ENCODE results near the gene FAP. TPM values are rescaled to one million over a fixed set of nuclear protein-coding genes. Genes with fewer than 3 reads are reported as not detected.

The FAP gene
- total RNA-seq, 2 donors from 2014 or later, result 2.3 to 4.2 TPM

- H3K36me3 ChIP-seq (replicated peaks in 1 of 2; ENCODE audit: insufficient read depth in 1 of 2, low read depth in 2 of 2), result no peaks in the 10 kb centered on the region
- 78 to 85% methylated on average over 2 of the region's 2 CpGs for WGBS, 2 donors
- no peaks in the 10 kb centered on the region for H3K9me3 ChIP-seq
- intact Hi-C loops (cut with DNase I), result no loop called here
- DNase-seq (no peak), ATAC-seq (no peak)
- no peaks in the 10 kb centered on the region for H3K27me3 ChIP-seq
- no peak overlapping the region for H3K27ac ChIP-seq
- H3K4me3 ChIP-seq, result no peak overlapping the region
- TF ChIP-seq POLR2A (IDR thresholded peaks at IDR 0.05), result no peak
- TF ChIP-seq, protein P1, sequence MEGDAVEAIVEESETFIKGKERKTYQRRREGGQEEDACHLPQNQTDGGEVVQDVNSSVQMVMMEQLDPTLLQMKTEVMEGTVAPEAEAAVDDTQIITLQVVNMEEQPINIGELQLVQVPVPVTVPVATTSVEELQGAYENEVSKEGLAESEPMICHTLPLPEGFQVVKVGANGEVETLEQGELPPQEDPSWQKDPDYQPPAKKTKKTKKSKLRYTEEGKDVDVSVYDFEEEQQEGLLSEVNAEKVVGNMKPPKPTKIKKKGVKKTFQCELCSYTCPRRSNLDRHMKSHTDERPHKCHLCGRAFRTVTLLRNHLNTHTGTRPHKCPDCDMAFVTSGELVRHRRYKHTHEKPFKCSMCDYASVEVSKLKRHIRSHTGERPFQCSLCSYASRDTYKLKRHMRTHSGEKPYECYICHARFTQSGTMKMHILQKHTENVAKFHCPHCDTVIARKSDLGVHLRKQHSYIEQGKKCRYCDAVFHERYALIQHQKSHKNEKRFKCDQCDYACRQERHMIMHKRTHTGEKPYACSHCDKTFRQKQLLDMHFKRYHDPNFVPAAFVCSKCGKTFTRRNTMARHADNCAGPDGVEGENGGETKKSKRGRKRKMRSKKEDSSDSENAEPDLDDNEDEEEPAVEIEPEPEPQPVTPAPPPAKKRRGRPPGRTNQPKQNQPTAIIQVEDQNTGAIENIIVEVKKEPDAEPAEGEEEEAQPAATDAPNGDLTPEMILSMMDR (IDR thresholded peaks at IDR 0.05), result no peak
- H3K4me1 ChIP-seq, result no peaks in the 10 kb centered on the region
Observed at GRCh38 chr2:162256591-162256991, 13.3 kb upstream of the FAP start.

DNA sequence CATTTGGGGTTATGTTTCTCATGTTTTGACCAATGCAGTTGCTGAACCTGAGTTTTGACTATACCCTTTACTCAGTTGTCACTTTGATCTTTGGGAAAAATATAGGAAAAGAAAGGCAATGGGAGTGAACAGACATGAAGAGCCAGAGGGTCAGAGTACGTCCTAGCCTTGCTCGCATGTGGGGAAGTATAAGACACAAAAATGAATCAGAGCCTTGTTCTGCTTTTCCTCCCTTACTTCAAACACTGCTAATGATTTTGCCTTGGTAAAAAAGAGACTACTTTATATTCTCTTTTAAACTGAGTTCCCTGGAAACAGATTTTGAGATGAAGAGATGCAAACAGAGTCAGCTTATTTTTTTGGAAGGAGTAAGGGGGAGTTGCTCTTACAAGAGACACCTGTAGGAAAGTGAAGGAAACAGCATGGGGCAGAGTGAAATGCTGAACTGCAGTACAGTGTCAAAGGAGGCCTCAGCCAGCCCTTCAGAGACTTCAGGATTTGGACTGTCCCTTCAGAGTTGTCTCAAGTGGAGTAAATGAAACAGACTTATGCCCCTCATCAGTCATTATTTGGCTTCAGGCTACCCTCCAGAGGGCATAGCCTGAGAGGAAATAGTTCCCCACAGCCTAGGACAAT, 11.1 kb upstream of the FAP start:
- H3K4me3 ChIP-seq, result no peak overlapping the region
- no peak for DNase-seq
- WGBS, 2 donors, result 62 to 89% methylated on average over 2 of the region's 2 CpGs
- no peaks in the 10 kb centered on the region for H3K4me1 ChIP-seq
- H3K27ac ChIP-seq, result no peak overlapping the region
- H3K9me3 ChIP-seq, result no peaks in the 10 kb centered on the region
- TF ChIP-seq, protein P1 (IDR thresholded peaks at IDR 0.05), result no peak
- TF ChIP-seq POLR2A (IDR thresholded peaks at IDR 0.05), result no peak
- H3K27me3 ChIP-seq, result no peaks in the 10 kb centered on the region
- no peaks in the 10 kb centered on the region for H3K36me3 ChIP-seq (replicated peaks in 1 of 2; ENCODE audit: insufficient read depth in 1 of 2, low read depth in 2 of 2)
- intact Hi-C loops (cut with DNase I), result no loop called here
- no peak for ATAC-seq

- Histone ChIP-seq H3K36me3 (replicated peaks in 1 of 2; ENCODE audit: insufficient read depth in 1 of 2, low read depth in 2 of 2) (no peaks in the 10 kb centered on the region), H3K27me3 (no peaks in the 10 kb centered on the region), H3K4me3 (no peak overlapping the region), H3K4me1 (no peaks in the 10 kb centered on the region), H3K27ac (no peak overlapping the region), H3K9me3 (no peaks in the 10 kb centered on the region)
- WGBS, 2 donors, result 65 to 93% methylated on average over 3 of the region's 3 CpGs
- TF ChIP-seq, protein P1 (IDR thresholded peaks at IDR 0.05), result no peak
- no peak for TF ChIP-seq POLR2A (IDR thresholded peaks at IDR 0.05)
- ATAC-seq, result no peak
- no peak for DNase-seq
- intact Hi-C loops (cut with DNase I), result no loop called here
Observed at GRCh38 chr2:162253435-162253834, 10.2 kb upstream of the FAP start.

DNA sequence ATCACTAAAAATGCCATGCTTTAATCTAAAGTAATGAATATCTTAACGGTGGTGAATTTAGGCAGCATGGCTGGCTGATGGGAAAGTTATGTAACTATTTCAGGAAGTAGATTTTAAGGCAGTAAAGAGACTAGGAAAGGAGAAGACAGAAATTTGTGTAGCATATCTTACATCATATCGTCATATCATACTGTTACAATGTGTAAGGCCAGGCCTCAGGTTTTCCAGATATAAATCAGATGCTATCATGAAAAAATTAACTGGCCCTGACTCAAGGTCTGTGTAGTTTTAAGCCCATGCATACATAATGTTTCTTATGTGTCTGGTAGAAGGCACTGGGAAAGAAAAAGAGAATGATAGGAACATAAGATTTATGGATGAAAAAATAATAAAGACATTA, 8.9 kb upstream of the FAP start:
- Histone ChIP-seq H3K4me3 (no peak overlapping the region), H3K36me3 (replicated peaks in 1 of 2; ENCODE audit: insufficient read depth in 1 of 2, low read depth in 2 of 2) (no peaks in the 10 kb centered on the region), H3K27me3 (no peaks in the 10 kb centered on the region), H3K4me1 (no peaks in the 10 kb centered on the region), H3K27ac (no peak overlapping the region), H3K9me3 (peaks cover 0 to 5% (median 0%) of the 10 kb centered on the region in 3 donors)
- 77 to 91% methylated on average over 2 of the region's 2 CpGs for WGBS, 2 donors
- no peak for ATAC-seq
- intact Hi-C loops (cut with DNase I), result no loop called here
- TF ChIP-seq POLR2A (IDR thresholded peaks at IDR 0.05), result no peak
- TF ChIP-seq, protein P1 (IDR thresholded peaks at IDR 0.05), result no peak
- no peak for DNase-seq

GRCh38 chr2:162245781-162246180, 2.5 kb upstream of the FAP start:
- no peak overlapping the region for H3K27ac ChIP-seq
- TF ChIP-seq, protein P1 (IDR thresholded peaks at IDR 0.05), result no peak
- no peak for TF ChIP-seq POLR2A (IDR thresholded peaks at IDR 0.05)
- H3K27me3 ChIP-seq, result no peaks in the 10 kb centered on the region
- DNase-seq (no peak), ATAC-seq (no peak)
- peaks cover 0 to 5% (median 0%) of the 10 kb centered on the region in 3 donors for H3K9me3 ChIP-seq
- intact Hi-C loops (cut with DNase I), result no loop called here
- H3K4me3 ChIP-seq, result no peak overlapping the region
- H3K4me1 ChIP-seq, result no peaks in the 10 kb centered on the region
- H3K36me3 ChIP-seq (replicated peaks in 1 of 2; ENCODE audit: insufficient read depth in 1 of 2, low read depth in 2 of 2), result no peaks in the 10 kb centered on the region
